ENCODE measurements around the gene ZNF862. TPM values are rescaled to one million over a fixed set of nuclear protein-coding genes. Genes with fewer than 3 reads are reported as not detected.

The ZNF862 gene
- 7.9 TPM for polyA plus RNA-seq (2013, experiment 1 of 2; ENCODE audit: insufficient read length)
- 7.7 TPM for polyA plus RNA-seq (2013, experiment 2 of 2; ENCODE audit: insufficient read length)

DNA sequence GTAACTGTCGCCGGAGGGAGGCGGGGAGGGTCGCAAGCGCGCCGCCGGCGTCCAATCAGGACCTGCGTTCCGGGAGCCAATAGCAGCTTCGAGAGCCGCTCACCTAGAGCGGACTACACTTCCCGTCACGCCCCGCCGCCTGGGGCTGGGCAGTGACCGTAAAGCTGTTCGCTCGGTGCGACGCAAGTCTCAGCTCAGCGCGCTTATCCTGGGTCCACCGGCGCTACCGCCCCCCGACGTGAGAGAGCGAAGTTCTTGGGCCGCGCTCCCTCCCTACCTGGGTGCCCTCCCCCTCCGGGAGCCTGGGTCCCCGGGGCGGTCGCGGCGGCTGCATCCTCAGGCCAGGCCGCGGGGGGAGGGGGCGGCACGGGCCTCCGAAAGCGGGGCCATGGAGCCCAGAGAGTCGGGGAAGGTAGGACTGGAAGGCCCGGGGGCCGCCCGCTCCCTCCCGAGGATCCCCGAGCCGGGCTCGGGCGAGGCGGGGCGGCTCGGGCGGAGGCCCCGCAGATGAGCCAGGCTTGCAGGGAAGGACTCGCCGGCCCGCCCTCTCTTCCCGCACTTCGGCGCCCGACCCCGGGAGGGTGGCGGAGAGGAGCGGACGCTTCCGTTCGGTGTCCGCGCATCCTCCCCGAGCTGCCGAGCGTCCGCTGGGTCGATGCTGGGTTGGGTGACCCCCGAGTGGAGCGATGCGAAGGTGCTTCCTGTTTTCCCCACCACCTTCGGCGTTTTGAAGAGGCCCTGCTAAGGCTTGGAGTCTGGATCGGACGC lies at the start of gene ZNF862:
TSS of gene ZNF862 (plus strand) at position 152 of the 768 bp plus-strand sequence. CDS start at position 389, 237 bp downstream.
- DNase-seq = peak; percentile 97

DNA sequence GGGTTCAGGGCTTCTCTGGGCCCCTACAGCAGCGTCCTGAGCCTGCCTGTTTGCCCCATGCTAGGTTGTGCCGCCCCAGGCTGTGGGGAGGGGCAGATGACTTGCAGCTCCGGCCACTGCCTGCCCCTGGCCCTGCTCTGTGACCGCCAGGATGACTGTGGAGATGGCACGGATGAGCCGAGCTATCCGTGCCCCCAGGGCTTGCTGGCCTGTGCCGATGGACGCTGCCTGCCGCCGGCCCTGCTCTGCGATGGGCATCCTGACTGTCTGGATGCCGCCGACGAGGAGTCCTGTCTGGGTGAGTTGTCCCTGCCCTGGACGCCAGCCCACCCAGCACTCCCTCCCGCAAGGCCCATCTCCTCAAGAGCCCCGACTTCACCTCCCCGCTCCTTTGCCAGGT lies 49.1 kb upstream of the ZNF862 start:
- no peak for DNase-seq

DNA sequence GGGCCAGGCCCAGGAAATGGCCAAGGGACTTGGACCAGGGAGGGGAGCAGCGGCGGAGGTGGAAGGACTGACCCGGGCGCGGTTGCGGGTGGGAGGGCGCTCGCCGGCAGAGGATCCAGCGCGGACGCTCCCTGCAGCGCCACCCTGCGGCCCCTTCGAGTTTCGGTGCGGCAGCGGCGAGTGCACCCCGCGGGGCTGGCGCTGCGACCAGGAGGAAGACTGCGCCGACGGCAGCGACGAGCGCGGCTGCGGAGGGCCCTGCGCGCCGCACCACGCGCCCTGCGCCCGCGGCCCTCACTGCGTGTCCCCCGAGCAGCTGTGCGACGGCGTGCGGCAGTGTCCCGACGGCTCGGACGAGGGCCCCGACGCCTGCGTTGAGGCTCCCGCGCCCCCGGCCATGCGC lies 48.0 kb upstream of the ZNF862 start:
- no peak for DNase-seq

DNA sequence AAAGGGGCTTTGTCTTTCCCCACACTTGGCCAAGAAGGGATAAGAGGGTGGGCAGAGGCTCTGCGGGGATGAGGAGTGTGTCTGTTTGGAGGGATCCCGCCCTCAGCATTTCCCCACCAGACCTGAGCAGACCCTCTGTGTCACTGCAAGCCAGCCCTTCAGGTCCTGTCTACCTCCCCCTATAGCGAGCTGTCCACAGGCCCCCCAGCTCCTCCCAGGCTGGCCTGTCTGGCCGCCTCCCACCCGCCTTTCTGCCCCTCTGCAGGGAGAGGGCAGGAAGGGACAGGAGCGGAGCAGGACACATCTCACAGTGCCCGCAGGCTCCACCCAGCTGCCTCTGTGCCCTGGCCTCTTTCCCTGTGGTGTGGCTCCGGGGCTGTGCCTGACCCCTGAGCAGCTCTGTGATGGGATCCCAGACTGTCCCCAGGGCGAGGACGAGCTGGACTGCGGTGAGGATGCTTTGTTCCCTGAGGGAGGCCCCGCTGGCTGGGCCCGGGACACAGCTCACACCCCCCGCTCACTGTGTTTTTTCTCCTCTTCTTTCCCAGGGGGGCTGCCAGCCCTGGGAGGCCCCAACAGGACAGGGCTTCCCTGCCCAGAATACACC lies 47.3 kb upstream of the ZNF862 start:
- DNase-seq = no peak

DNA sequence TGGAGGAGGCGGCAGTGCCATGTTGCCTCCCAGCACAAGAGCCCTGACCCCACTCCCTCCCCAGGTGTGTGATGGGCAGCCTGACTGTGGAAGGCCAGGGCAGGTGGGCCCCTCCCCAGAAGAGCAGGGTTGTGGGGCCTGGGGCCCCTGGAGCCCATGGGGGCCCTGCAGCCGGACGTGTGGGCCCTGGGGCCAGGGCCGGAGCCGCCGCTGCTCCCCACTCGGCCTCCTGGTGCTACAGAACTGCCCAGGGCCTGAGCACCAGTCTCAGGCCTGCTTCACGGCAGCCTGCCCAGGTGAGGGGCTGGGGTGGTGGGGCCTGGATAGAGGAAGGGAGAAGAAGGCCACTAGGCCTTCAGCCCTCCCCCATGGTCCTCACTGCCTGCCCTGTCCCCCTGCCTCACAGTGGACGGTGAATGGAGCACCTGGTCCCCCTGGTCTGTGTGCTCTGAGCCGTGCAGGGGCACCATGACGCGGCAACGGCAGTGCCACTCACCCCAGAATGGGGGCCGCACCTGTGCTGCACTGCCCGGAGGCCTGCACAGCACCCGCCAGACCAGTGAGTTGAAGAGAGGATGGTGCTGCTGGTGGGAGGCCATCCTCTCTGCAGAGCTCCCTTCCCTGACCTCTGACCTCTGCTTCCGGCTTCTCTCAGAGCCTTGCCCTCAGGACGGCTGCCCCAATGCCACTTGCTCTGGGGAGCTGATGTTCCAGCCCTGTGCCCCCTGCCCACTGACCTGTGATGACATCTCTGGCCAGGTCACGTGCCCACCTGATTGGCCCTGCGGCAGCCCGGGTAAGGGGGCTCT lies 46.6 kb upstream of the ZNF862 start:
- no peak for DNase-seq

DNA sequence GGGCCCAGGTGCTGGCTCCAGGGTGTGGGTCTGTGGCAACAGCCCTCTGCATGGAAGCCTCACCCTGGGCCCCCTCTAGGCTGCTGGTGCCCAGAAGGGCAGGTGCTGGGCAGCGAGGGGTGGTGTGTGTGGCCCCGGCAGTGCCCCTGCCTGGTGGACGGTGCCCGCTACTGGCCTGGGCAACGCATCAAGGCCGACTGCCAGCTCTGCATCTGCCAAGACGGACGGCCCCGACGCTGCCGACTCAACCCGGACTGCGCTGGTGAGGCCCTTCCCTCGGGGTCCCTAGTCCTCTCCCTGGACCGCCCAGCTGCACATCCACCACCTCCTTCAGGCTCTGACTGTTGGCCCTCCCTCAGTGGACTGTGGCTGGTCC lies 46.0 kb upstream of the ZNF862 start:
- DNase-seq = no peak

DNA sequence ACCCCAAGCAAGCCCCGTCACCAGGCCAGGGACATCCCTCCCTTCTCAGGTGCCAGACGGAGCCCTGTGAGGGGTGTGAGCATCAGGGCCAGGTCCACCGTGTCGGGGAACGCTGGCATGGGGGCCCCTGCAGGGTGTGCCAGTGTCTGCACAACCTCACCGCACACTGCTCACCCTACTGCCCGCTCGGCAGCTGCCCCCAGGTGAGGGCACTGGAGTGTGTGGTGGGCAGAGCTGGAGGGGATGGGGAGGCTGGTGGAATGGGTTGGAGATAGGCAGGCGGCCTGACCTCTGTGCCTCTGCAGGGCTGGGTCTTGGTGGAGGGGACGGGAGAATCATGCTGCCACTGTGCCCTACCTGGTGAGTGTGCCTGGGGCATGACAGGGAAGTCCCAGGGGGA lies 44.9 kb upstream of the ZNF862 start:
- no peak for DNase-seq

DNA sequence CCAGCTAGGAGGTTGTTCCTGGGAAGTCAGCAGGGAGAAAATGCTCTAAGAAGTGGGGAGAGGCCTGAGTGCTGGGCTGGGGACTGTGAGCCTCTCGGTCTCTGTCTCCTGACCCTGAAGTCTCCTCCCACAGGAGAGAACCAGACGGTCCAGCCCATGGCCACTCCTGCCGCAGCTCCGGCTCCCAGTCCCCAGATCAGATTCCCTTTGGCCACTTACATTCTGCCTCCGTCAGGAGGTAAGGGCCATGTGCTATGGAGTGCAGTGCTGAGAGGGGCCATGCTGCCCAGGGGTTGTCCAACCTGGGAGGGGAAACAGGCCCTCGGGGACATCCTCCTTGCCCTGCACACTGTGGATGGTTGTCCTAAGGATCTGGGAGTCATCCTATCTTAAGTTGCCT lies 43.5 kb upstream of the ZNF862 start:
- DNase-seq = no peak

DNA sequence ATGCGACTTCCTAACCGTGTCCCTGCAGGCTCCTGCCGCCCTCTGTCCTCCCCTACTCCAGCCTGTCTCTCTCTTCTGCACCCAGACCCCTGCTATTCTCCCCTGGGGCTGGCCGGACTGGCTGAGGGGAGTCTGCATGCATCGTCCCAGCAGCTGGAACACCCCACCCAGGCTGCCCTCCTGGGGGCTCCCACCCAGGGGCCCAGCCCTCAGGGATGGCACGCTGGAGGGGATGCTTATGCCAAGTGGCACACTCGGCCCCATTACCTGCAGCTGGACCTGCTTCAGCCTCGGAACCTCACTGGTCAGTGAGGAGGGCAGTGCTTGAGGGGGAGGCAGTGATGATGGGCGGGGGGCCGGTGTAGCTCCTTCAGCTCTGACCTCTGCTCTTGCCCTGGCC lies 43.0 kb upstream of the ZNF862 start:
- no peak for DNase-seq

DNA sequence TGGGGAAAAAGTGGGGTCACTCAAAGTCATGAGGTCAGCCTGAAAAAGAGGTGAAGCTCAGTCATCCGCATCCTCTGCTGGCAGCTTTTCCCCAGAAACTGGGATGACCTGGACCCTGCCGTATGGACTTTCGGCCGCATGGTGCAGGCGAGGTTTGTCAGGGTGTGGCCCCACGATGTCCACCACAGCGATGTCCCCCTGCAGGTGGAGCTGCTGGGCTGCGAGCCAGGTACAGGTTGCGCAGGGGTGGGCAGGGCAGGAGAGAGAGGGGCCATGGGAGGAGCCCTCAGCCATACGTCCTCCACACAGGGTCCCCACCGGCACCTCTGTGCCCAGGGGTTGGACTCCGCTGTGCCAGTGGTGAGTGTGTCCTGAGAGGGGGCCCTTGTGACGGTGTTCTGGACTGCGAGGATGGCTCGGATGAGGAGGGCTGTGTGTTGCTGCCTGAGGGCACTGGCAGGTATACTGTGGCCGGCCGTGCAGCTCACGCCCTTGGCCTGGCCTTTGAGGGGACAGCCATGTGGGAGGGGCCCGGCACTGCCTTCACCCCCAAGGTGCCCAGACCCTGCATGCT lies 41.8 kb upstream of the ZNF862 start:
- DNase-seq = no peak

DNA sequence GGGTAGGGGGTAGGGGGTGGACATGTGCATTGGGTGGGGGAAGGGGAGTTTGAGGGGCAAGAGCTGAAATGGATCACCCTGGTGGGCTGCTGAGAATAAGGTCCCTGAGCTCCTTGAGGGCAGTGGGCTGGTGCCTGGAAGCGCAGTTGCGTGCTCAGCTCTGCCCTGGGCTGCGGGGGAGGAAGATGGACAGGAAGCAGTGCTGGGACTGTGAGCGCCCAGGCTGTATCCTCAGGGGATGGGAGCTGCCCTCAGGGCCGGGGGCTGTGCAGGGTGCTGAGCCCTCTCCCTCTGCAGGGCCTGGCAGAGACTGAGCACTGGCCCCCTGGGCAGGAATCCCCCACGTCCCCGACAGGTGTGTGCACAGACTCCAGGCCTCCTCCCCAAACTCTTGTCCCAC lies 40.4 kb upstream of the ZNF862 start:
- DNase-seq = no peak

DNA sequence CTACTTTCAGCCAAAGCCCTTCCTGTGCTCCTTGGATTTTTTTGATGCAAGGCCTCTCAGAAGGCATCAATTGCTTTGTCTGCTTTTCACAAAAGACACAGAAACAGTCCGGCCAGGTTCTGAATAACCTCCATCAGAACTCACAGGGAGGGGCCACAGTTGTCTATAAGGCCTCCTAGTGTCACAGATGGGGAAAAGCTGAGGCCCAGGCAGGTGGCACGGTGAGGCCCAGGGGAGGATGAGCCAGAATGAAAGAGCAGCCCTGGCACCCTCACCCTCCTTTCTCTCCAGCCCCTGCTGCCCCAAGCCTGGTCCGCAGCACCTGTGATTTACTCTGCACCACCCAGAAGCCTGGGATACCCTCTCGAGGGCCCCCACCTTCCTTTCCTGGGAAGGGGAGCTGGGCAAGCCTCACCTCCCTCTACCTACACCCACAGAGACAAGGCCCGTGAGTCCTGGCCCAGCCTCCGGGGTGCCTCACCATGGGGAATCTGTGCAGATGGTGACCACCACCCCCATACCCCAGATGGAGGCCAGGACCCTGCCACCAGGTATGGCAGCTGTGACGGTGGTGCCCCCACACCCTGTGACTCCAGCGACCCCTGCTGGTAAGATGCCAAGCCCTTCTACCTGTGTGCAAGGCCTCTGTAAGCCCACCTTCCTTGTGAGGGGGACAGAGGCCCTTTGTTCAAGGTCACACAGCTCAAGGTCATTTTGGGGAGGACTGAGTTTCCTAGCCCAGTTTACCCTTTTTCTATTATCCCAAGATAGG lies 38.6 kb upstream of the ZNF862 start:
- no peak for DNase-seq

DNA sequence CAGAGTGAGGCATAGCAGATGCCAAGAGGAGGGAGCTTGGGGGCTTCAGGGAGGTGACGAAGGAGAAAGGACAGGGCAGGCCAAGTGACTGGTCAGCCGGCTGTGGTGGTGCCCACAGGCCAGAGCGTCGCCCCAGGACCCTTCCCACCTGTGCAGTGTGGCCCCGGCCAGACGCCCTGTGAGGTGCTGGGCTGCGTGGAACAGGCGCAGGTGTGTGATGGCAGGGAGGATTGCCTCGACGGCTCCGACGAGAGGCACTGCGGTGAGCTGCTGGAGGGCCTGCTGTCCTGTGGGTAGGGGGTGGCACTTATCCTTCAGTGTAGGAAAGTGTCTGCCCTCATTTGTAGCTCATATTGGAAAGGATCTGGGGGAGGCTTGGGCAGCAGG lies 38.0 kb upstream of the ZNF862 start:
- no peak for DNase-seq

DNA sequence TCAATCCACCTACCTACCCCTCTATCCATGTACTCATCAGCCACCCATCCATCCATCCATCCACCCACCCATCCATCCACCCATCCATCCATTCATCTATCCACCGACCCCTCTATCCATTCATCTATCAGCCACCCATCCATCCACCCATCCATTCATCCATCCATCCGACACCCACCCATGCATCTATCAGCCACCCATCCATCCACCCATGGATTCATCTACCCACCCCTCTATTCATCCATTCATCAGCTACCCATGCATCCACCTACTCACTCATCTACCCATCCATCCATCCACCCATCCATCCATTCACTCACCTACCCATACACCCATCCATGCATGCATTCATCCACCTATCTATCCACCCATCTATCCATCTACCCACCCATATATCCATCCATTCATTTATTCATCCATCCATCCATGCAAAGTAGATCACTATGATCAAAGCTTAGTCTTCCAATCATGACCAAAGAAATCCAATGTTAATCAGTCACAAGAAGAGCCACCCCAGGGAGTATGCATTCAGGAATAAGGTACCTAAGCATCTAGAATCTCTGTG lies 37.1 kb upstream of the ZNF862 start:
- DNase-seq = no peak

DNA sequence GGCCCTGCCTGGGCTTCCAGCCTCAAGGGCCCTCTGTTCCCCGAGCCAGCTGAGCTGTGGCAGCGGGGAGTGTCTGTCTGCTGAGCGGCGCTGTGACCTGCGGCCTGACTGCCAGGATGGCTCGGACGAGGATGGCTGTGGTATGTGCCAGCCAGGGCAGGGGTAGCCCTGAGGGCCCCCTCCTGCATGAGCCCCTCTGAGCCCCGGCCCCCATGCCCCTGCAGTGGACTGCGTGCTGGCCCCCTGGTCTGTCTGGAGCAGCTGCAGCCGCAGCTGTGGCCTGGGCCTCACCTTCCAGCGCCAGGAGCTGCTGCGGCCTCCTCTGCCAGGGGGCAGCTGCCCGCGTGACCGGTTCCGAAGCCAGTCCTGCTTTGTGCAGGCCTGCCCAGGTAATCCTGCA lies 36.4 kb upstream of the ZNF862 start:
- no peak for DNase-seq

DNA sequence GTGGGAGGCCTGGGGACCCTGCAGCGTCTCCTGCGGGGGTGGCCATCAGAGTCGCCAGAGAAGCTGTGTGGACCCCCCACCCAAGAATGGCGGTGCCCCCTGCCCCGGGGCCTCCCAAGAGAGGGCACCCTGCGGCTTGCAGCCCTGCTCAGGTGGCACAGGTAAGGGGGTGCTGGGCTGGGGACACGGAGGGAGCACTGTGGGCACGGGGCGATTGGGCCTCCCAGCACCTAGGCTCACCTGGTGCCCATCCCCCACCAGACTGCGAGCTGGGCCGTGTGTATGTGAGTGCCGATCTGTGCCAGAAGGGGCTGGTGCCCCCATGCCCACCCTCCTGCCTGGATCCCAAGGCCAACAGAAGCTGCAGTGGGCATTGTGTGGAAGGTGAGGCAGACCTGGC lies 35.2 kb upstream of the ZNF862 start:
- no peak for DNase-seq

DNA sequence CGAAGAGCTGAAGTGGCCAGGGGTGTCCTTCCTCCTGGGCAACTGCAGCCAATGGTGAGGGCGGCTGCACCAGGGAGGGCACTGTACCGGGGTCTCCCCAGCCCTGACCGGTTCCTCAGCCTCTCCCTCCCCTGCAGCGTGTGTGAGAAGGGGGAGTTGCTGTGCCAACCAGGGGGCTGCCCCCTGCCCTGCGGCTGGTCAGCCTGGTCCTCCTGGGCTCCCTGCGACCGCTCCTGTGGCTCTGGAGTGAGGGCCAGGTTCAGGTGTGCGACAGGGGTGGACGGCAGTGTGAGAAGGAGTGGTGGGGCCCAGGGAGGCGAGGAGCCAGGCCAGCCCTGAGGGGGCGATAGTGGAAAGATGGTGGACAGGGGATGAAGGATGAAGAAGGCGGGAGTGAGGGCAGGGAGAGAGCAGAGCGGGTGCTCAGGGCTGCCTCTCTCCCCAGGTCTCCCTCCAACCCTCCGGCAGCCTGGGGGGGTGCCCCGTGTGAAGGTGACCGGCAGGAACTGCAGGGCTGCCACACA lies 34.6 kb upstream of the ZNF862 start:
- DNase-seq = no peak

DNA sequence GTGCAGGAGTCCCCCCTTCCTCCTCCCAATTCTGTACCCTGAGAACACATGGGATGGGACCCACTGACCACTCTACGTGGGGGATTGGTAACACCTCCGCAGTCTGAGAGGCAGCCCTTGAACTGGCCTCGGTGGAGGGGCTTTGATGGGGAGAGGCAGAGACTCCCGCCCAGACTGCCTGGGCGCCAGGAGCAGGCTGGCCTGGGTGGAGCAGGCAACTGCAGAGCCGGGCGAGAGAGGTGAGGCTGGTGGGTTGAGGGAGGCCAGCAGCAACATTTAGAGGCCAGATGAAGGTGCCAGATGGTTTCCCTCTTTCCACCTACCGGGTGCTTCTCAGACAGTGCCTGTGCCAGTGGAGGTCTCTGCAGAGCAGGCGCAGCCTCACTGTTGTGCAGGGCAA lies 34.1 kb upstream of the ZNF862 start:
- no peak for DNase-seq

DNA sequence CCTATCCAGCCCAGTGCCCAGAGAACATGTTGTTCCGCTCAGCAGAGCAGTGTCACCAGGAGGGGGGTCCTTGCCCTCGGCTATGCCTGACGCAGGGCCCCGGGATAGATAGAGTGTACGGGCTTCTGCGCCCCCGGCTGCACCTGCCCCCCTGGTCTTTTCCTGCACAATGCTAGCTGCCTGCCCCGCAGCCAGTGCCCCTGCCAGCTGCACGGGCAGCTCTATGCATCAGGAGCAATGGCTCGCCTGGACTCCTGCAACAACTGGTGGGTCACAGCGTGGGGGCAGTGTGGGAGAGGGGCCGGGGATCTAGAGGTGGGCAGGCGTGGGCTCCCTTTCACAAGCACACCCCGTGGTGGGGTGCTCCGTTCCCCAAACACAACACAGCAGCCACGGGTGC lies 31.4 kb upstream of the ZNF862 start:
- DNase-seq = no peak

DNA sequence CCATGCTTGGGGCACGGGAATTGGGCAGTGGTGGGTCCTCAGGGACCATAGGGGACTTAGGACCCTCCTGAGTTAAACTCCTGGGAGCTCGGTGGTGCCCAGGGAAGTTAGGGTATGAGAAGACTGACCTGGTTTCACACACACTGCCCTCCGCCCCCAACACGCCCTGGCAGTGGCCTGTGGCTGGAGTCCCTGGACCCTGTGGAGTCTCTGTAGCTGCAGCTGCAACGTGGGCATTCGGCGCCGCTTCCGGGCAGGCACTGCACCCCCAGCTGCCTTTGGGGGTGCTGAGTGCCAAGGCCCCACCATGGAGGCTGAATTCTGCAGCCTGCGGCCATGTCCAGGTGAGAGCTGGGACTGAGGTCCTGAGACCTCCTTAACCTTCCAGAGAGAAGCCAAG lies 29.9 kb upstream of the ZNF862 start:
- no peak for DNase-seq

DNA sequence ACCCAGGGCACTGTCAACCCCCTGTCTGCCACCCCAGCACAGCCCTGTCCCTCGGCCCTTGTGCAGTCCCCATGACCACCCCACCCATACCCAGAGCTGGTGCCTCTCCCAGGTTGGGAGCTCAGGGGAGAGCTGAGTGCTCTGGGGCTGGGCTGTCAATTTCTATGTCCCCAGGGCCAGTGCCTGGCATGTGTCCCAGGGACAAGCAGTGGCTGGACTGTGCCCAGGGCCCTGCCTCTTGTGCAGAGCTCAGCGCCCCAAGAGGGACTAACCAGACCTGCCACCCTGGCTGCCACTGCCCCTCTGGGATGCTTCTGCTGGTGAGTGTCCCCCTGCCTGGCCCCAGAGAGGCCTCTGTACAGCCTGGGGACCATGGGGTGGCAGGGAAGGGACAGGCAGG lies 29.0 kb upstream of the ZNF862 start:
- DNase-seq = no peak

DNA sequence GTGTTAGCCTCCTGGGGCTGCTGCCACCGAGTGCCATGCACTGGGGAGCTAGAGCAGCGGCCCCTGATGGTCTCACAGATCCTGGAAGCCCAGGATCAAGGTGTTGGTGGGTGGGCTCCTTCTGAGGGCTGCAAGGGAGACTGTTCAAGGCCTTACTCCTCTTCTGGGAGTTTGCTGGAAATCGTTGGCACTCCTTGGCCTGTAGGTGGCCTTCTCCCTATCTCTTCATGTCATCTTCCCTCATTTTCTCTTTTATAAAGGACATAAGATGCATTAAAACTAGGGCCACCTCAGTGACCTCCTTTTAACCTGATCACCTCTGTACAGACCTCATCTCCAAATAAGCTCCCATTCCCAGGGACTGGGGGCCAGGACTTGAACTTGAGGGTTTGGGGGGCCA lies 27.0 kb upstream of the ZNF862 start:
- no peak for DNase-seq
